Upper lobe of left lung (tissue), 6 donors: ENCODE data around the gene CXCR5. TPM values are rescaled to one million over a fixed set of nuclear protein-coding genes. Genes with fewer than 3 reads are reported as not detected.
A peak's percentile ranks its signal among the peaks of the same experiment; 100 is the strongest.

Source experiments
- ATAC-seq, 2 donors: fragments of 200-7000 bp; cut with Tn5 transposase; one replicate each; pipeline ENCODE4 v1.9.1; 2022; ENCODE audit warnings: mild to moderate bottlenecking in 2 of 2, moderate library complexity in 2 of 2; ENCODE audit not compliant: low FRiP score in 2 of 2
- DNase-seq, 2 donors: peaks; one replicate each; pipeline ENCODE4 v3.0.0-alpha.2; 2019 to 2020
- H3K27ac ChIP-seq, 4 donors: fragments of 200-600 bp; sonication (generic); one replicate each; pipeline ENCODE4 v1.5.1; 2016 to 2019
- H3K27me3 ChIP-seq, 4 donors: fragments of 200-600 bp; sonication (generic); one replicate each; pipeline ENCODE4 v1.5.1; 2017 to 2019
- H3K36me3 ChIP-seq, 4 donors: fragments of 200-600 bp; sonication (generic); one replicate each; pipeline ENCODE4 v1.5.1; 2016 to 2019
- H3K4me1 ChIP-seq, 4 donors: fragments of 200-600 bp; sonication (generic); one replicate each; pipeline ENCODE4 v1.5.1; 2018 to 2019
- H3K4me3 ChIP-seq, 4 donors: fragments of 200-600 bp; sonication (generic); one replicate each; pipeline ENCODE4 v1.5.1; 2017 to 2019; ENCODE audit warnings: mild to moderate bottlenecking in 2 of 4, moderate library complexity in 1 of 4
- H3K9me3 ChIP-seq, 4 donors: fragments of 200-600 bp; sonication (generic); one replicate each; pipeline ENCODE4 v1.5.1; 2018 to 2019
- EP300 ChIP-seq, 4 donors: sonication (generic); formaldehyde crosslinking; IDR thresholded peaks; one replicate each; pipeline ENCODE4 v1.5.1; 2017; ENCODE audit warnings: antibody characterized with exemption in 4 of 4, control low read depth in 2 of 4
- POLR2A ChIP-seq, 4 donors: fragments of 450-650 bp; IDR thresholded peaks; one replicate each; pipeline ENCODE4 v1.5.1; 2016 to 2017; ENCODE audit warnings: antibody characterized with exemption in 4 of 4, mild to moderate bottlenecking in 2 of 4
- POLR2AphosphoS5 ChIP-seq, 2 donors: sonication (generic); formaldehyde crosslinking; IDR thresholded peaks; one replicate each; pipeline ENCODE4 v1.5.1; 2017; ENCODE audit warnings: antibody characterized with exemption in 2 of 2
- WGBS, 2 donors: methylation state at CpG; one replicate each; pipeline ENCODE4 v1.1.5; 2017 to 2018; 5-methylcytosine and 5-hydroxymethylcytosine counted together
- total RNA-seq, 6 donors: library from RNA; depleted of rRNA in 4 of 6; stranded (reverse); fragments of >200 nt in 4 of 6; gene quantifications; one replicate each; pipeline versions ENCODE4 v1.1.0 to v1.2.1, GENCODE V29; 2016 to 2021
- TF ChIP-seq, protein P1 (sequence below), 6 experiments: fragments of 450-650 bp in 4 of 6; fragments of 200-600 bp in 2 of 6; sonication (generic) in 2 of 6; IDR thresholded peaks; one replicate each; pipeline ENCODE4 v1.5.1; 2016 to 2019; ENCODE audit warnings: antibody characterized with exemption in 6 of 6
- donor health status: DM: no; HTN: no; CAD: no; lungs with moderate emphysema.
- donor health status: DM: no; HTN: yes; CAD: no; lungs with severe emphysema.

Gene CXCR5
- total RNA-seq, 6 donors from 2014 or later, result under 0.01 to 0.17 (median 0.16) TPM; not detected in 2

DNA sequence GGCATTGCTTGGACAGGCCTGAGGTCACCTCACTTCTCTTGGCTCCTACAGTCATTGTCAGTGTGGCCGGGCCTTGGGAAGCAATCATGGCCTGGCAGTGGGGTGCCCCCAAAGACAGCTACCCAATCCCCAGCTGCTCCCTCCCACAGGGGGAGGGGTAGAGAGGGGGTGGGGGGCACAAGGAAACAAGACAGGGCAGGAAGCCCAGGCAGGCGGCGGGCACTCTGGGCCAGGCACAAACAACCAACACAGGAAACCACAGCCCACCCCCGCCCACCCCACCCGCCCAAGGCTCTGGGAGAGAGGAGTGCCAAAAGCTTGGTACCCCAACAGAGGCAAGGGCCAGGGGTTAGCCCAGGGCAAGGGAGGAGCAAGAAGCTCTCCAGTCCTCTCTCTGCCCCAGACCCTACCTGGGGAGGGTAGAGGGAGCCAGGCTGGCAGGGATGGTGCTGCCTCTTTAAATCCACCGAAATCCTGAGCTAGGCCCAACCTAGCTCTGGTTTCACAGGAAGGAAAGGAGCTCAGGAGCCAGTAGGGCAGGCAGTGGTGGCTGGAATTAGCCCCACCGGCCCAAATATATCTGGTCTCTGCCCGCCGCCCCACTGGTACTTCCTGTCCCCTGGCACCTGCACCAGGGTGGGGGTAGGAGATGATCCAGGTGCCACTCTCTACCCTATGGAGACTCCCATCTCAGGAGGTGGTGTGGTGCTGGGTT, 29.9 kb downstream of the CXCR5 start:
- ATAC-seq, result no peak
- H3K27ac ChIP-seq, result peak overlapping the region; percentile 94 to 98 (median 97)
- H3K4me1 ChIP-seq, result peaks cover 99 to 100% (median 100%) of the 10 kb centered on the region in 4 donors
- H3K9me3 ChIP-seq, result no peaks in the 10 kb centered on the region
- peak overlapping the region in 2 of 4 donors; percentile 19 to 48 for H3K4me3 ChIP-seq
- H3K36me3 ChIP-seq, result peaks cover 0 to under 1% (median 0%) of the 10 kb centered on the region in 4 donors
- no peaks in the 10 kb centered on the region for H3K27me3 ChIP-seq
- TF ChIP-seq EP300 (IDR thresholded peaks at IDR 0.05) (no peak), POLR2AphosphoS5 (IDR thresholded peaks at IDR 0.05) (peak in 1 of 2 donors; percentile 7)
- TF ChIP-seq, protein P1, sequence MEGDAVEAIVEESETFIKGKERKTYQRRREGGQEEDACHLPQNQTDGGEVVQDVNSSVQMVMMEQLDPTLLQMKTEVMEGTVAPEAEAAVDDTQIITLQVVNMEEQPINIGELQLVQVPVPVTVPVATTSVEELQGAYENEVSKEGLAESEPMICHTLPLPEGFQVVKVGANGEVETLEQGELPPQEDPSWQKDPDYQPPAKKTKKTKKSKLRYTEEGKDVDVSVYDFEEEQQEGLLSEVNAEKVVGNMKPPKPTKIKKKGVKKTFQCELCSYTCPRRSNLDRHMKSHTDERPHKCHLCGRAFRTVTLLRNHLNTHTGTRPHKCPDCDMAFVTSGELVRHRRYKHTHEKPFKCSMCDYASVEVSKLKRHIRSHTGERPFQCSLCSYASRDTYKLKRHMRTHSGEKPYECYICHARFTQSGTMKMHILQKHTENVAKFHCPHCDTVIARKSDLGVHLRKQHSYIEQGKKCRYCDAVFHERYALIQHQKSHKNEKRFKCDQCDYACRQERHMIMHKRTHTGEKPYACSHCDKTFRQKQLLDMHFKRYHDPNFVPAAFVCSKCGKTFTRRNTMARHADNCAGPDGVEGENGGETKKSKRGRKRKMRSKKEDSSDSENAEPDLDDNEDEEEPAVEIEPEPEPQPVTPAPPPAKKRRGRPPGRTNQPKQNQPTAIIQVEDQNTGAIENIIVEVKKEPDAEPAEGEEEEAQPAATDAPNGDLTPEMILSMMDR (IDR thresholded peaks at IDR 0.05), result no peak
- DNase-seq, result peak; percentile 42 to 54
- 0 to 10% methylated on average over 1 to 9 of the region's 9 CpGs for WGBS, 2 donors

DNA sequence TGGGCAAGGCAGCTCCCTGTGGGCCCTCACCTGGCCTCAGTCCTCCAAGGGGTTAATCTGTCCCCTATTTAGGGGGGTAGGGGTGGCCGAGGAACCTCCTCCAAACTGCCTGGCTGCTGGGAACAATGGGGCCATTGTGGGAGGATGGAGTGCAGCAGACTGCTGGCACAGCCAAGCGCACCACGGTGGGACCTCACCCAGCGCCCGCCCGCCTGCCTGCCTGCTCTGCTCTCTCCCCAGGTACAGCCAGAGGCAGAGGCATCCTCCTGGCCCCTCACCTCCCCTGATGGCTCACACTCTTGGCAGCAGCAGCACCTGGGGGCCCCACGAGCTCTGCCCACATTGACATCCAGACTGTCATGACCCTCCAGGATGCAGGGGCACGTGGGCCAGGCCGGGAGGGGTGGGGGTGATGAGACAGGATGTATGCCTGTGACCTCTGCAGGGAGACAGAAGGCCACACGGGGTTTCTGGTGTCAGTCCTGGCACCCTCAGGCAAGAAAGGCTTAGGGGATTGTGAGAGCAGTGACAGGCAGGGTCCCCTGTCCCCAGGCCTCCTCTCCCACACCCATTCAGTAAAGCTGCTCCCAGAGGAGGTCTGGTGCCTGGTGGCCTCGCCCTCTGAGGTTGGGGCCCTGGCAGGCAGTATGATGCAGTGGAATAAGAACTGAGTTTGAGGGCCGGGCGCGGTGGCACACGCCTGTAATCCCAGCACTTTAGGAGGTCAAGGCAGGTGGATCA, 30.7 kb downstream of the CXCR5 start:
- no peaks in the 10 kb centered on the region for H3K36me3 ChIP-seq
- H3K4me1 ChIP-seq, result peaks cover 98 to 100% (median 99%) of the 10 kb centered on the region in 4 donors
- H3K4me3 ChIP-seq, result peak overlapping the region in 2 of 4 donors; percentile 19 to 48
- DNase-seq, result peak; percentile 50 to 84
- TF ChIP-seq POLR2A (IDR thresholded peaks at IDR 0.05) (no peak), POLR2AphosphoS5 (IDR thresholded peaks at IDR 0.05) (peak in 1 of 2 donors; percentile 62)
- peak overlapping the region; percentile 94 to 98 (median 97) for H3K27ac ChIP-seq
- no peaks in the 10 kb centered on the region for H3K27me3 ChIP-seq
- ATAC-seq, result no peak
- no peaks in the 10 kb centered on the region for H3K9me3 ChIP-seq
- 46% methylated on average over 11 of the region's 15 CpGs; no CpG with 5 or more reads in 1 of the 2 donors for WGBS, 2 donors

DNA sequence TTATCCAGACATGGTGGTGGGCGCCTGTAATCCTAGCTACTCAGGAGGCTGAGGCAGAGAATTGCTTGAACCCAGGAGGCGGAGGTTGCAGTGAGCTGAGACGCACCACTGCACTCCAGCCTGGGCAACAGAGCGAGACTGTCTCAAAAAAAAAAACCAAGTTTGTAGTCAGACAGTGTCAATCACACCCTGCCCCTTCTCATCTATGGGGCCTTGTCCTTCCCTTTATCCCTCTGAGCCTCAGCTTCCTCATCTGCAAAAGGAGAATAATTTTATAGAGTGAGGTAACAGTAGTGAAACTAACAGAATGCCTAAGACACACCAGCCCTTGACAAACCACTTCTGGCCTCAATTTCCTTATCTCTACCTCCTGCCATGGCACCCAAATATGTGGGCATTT, 31.3 kb downstream of the CXCR5 start:
- 74 to 85% methylated on average over 2 to 4 of the region's 4 CpGs for WGBS, 2 donors
- H3K36me3 ChIP-seq, result no peaks in the 10 kb centered on the region
- H3K4me3 ChIP-seq, result no peak overlapping the region
- no peak for TF ChIP-seq POLR2AphosphoS5 (IDR thresholded peaks at IDR 0.05)
- no peak for TF ChIP-seq EP300 (IDR thresholded peaks at IDR 0.05)
- TF ChIP-seq, protein P1 (IDR thresholded peaks at IDR 0.05), result no peak
- no peak for TF ChIP-seq POLR2A (IDR thresholded peaks at IDR 0.05)
- H3K9me3 ChIP-seq, result no peaks in the 10 kb centered on the region
- no peaks in the 10 kb centered on the region for H3K27me3 ChIP-seq
- ATAC-seq (no peak), DNase-seq (no peak)
- peaks cover 98 to 100% (median 99%) of the 10 kb centered on the region in 4 donors for H3K4me1 ChIP-seq
- peak overlapping the region; percentile 94 to 98 (median 97) for H3K27ac ChIP-seq

DNA sequence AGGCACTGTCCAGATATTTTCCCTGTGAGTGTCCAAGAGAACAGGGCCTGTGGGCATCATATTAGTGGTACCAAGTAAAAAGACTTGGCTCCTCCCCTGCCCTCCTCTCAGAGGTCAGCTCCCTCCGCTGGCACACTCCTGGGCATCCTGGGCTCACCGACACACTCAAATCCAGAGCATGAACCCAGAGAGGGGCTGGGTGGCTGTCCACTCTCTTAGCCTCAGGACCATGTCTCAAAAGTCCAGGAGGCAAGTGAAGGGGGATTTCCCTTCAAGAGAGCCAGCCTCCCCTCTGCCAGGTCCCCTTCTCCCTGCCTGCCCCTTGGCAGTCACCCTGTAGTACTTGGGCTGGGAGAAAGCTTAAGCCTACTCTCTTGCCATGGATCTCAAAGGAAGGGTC, 31.7 kb downstream of the CXCR5 start:
- Histone ChIP-seq H3K4me1 (peaks cover 98 to 100% (median 99%) of the 10 kb centered on the region in 4 donors), H3K36me3 (no peaks in the 10 kb centered on the region), H3K4me3 (no peak overlapping the region), H3K27me3 (no peaks in the 10 kb centered on the region), H3K27ac (peak overlapping the region; percentile 94 to 98 (median 97)), H3K9me3 (no peaks in the 10 kb centered on the region)
- DNase-seq (no peak), ATAC-seq (no peak)
- no peak for TF ChIP-seq POLR2A (IDR thresholded peaks at IDR 0.05)
- TF ChIP-seq EP300 (IDR thresholded peaks at IDR 0.05), result no peak
- TF ChIP-seq, protein P1 (IDR thresholded peaks at IDR 0.05), result no peak
- no peak for TF ChIP-seq POLR2AphosphoS5 (IDR thresholded peaks at IDR 0.05)
- 100% methylated on average over 2 of the region's 2 CpGs; no CpG with 5 or more reads in 1 of the 2 donors for WGBS, 2 donors
